ENCODE results near the gene NIPBL. TPM values are rescaled to one million over a fixed set of nuclear protein-coding genes. Genes with fewer than 3 reads are reported as not detected.
"Not testable (repeated sequence)": the region's sequence is repeated elsewhere in the genome, so short reads cannot be mapped to it uniquely, and the experiment has no call there.

NIPBL gene
- polyA plus RNA-seq, 2 donors = 10.9 to 16.1 TPM

GRCh38 chr5:36988396-36988795 lies 111.8 kb downstream of the NIPBL start:
- WGBS, 2 donors = 90 to 96% methylated on average over 1 of the region's 1 CpG

GRCh38 chr5:36998578-36998977 lies 122.0 kb downstream of the NIPBL start:
- no peaks in the 10 kb centered on the region for H3K27me3 ChIP-seq (ENCODE audit: control insufficient read depth in 1 of 2, insufficient read depth in 2 of 2, low read length in 2 of 2)
- no peak overlapping the region for H3K27ac ChIP-seq (ENCODE audit: low read depth in 2 of 2, low read length in 1 of 2)
- WGBS, 2 donors = 90 to 93% methylated on average over 1 of the region's 1 CpG
- no peaks in the 10 kb centered on the region for H3K9me3 ChIP-seq (ENCODE audit: control insufficient read depth in 2 of 2, insufficient read depth in 1 of 2, low read depth in 1 of 2, low read length in 1 of 2)
- peaks cover 0 to 5% of the 10 kb centered on the region in 2 donors for H3K36me3 ChIP-seq (ENCODE audit: control insufficient read depth in 2 of 2, insufficient read depth in 2 of 2, low read length in 1 of 2)
- H3K4me3 ChIP-seq (ENCODE audit: low read depth in 1 of 2, low read length in 2 of 2) = no peak overlapping the region
- no peaks in the 10 kb centered on the region for H3K4me1 ChIP-seq (ENCODE audit: control insufficient read depth in 2 of 2, insufficient read depth in 2 of 2, low read length in 1 of 2)

More at GRCh38 chr5:36988396-36988795, 111.8 kb downstream of the NIPBL start:
- Histone ChIP-seq H3K4me1 (ENCODE audit: control insufficient read depth in 2 of 2, insufficient read depth in 2 of 2, low read length in 1 of 2) (no peaks in the 10 kb centered on the region), H3K27ac (ENCODE audit: low read depth in 2 of 2, low read length in 1 of 2) (no peak overlapping the region), H3K9me3 (ENCODE audit: control insufficient read depth in 2 of 2, insufficient read depth in 1 of 2, low read depth in 1 of 2, low read length in 1 of 2) (no peaks in the 10 kb centered on the region), H3K36me3 (ENCODE audit: control insufficient read depth in 2 of 2, insufficient read depth in 2 of 2, low read length in 1 of 2) (peaks cover 0 to 2% of the 10 kb centered on the region in 2 donors), H3K27me3 (ENCODE audit: control insufficient read depth in 1 of 2, insufficient read depth in 2 of 2, low read length in 2 of 2) (no peaks in the 10 kb centered on the region), H3K4me3 (ENCODE audit: low read depth in 1 of 2, low read length in 2 of 2) (no peak overlapping the region)

GRCh38 chr5:37002176-37002751 lies 125.7 kb downstream of the NIPBL start:
- 92 to 95% methylated on average over 1 of the region's 1 CpG for WGBS, 2 donors
- Histone ChIP-seq H3K27me3 (ENCODE audit: control insufficient read depth in 1 of 2, insufficient read depth in 2 of 2, low read length in 2 of 2) (no peaks in the 10 kb centered on the region), H3K4me1 (ENCODE audit: control insufficient read depth in 2 of 2, insufficient read depth in 2 of 2, low read length in 1 of 2) (no peaks in the 10 kb centered on the region), H3K36me3 (ENCODE audit: control insufficient read depth in 2 of 2, insufficient read depth in 2 of 2, low read length in 1 of 2) (peaks cover 0 to 2% of the 10 kb centered on the region in 2 donors), H3K27ac (ENCODE audit: low read depth in 2 of 2, low read length in 1 of 2) (no peak overlapping the region), H3K9me3 (ENCODE audit: control insufficient read depth in 2 of 2, insufficient read depth in 1 of 2, low read depth in 1 of 2, low read length in 1 of 2) (no peaks in the 10 kb centered on the region), H3K4me3 (ENCODE audit: low read depth in 1 of 2, low read length in 2 of 2) (no peak overlapping the region)

GRCh38 chr5:37005252-37005651 lies 128.7 kb downstream of the NIPBL start:
- 70 to 71% methylated on average over 6 of the region's 6 CpGs for WGBS, 2 donors

GRCh38 chr5:37005946-37006540 lies 129.5 kb downstream of the NIPBL start:
- 46 to 56% methylated on average over 5 of the region's 5 CpGs for WGBS, 2 donors
- H3K36me3 ChIP-seq (ENCODE audit: control insufficient read depth in 2 of 2, insufficient read depth in 2 of 2, low read length in 1 of 2) = peaks cover 0 to 5% of the 10 kb centered on the region in 2 donors
- H3K27ac ChIP-seq (ENCODE audit: low read depth in 2 of 2, low read length in 1 of 2) = no peak overlapping the region
- H3K27me3 ChIP-seq (ENCODE audit: control insufficient read depth in 1 of 2, insufficient read depth in 2 of 2, low read length in 2 of 2) = no peaks in the 10 kb centered on the region
- no peak overlapping the region for H3K4me3 ChIP-seq (ENCODE audit: low read depth in 1 of 2, low read length in 2 of 2)
- no peaks in the 10 kb centered on the region for H3K4me1 ChIP-seq (ENCODE audit: control insufficient read depth in 2 of 2, insufficient read depth in 2 of 2, low read length in 1 of 2)
- no peaks in the 10 kb centered on the region for H3K9me3 ChIP-seq (ENCODE audit: control insufficient read depth in 2 of 2, insufficient read depth in 1 of 2, low read depth in 1 of 2, low read length in 1 of 2)

More at GRCh38 chr5:37005252-37005651, 128.7 kb downstream of the NIPBL start:
- H3K4me1 ChIP-seq (ENCODE audit: control insufficient read depth in 2 of 2, insufficient read depth in 2 of 2, low read length in 1 of 2) = no peaks in the 10 kb centered on the region
- no peaks in the 10 kb centered on the region for H3K27me3 ChIP-seq (ENCODE audit: control insufficient read depth in 1 of 2, insufficient read depth in 2 of 2, low read length in 2 of 2)
- no peaks in the 10 kb centered on the region for H3K9me3 ChIP-seq (ENCODE audit: control insufficient read depth in 2 of 2, insufficient read depth in 1 of 2, low read depth in 1 of 2, low read length in 1 of 2)
- H3K4me3 ChIP-seq (ENCODE audit: low read depth in 1 of 2, low read length in 2 of 2) = no peak overlapping the region
- peaks cover 0 to 5% of the 10 kb centered on the region in 2 donors for H3K36me3 ChIP-seq (ENCODE audit: control insufficient read depth in 2 of 2, insufficient read depth in 2 of 2, low read length in 1 of 2)
- no peak overlapping the region for H3K27ac ChIP-seq (ENCODE audit: low read depth in 2 of 2, low read length in 1 of 2)

GRCh38 chr5:37013181-37013580 lies 136.6 kb downstream of the NIPBL start:
- not testable (repeated sequence) for H3K36me3 ChIP-seq (ENCODE audit: control insufficient read depth in 2 of 2, insufficient read depth in 2 of 2, low read length in 1 of 2); H3K9me3 ChIP-seq (ENCODE audit: control insufficient read depth in 2 of 2, insufficient read depth in 1 of 2, low read depth in 1 of 2, low read length in 1 of 2); H3K27me3 ChIP-seq (ENCODE audit: control insufficient read depth in 1 of 2, insufficient read depth in 2 of 2, low read length in 2 of 2); H3K4me1 ChIP-seq (ENCODE audit: control insufficient read depth in 2 of 2, insufficient read depth in 2 of 2, low read length in 1 of 2); H3K4me3 ChIP-seq (ENCODE audit: low read depth in 1 of 2, low read length in 2 of 2); H3K27ac ChIP-seq (ENCODE audit: low read depth in 2 of 2, low read length in 1 of 2)
- WGBS, 2 donors = 97% methylated on average over 7 to 34 of the region's 34 CpGs

- H3K4me1 ChIP-seq (ENCODE audit: control insufficient read depth in 2 of 2, insufficient read depth in 2 of 2, low read length in 1 of 2) = no peaks in the 10 kb centered on the region
- H3K27ac ChIP-seq (ENCODE audit: low read depth in 2 of 2, low read length in 1 of 2) = no peak overlapping the region
- no peaks in the 10 kb centered on the region for H3K9me3 ChIP-seq (ENCODE audit: control insufficient read depth in 2 of 2, insufficient read depth in 1 of 2, low read depth in 1 of 2, low read length in 1 of 2)
- no peak overlapping the region for H3K4me3 ChIP-seq (ENCODE audit: low read depth in 1 of 2, low read length in 2 of 2)
- H3K36me3 ChIP-seq (ENCODE audit: control insufficient read depth in 2 of 2, insufficient read depth in 2 of 2, low read length in 1 of 2) = peaks cover 3 to 5% of the 10 kb centered on the region in 2 donors
- no peaks in the 10 kb centered on the region for H3K27me3 ChIP-seq (ENCODE audit: control insufficient read depth in 1 of 2, insufficient read depth in 2 of 2, low read length in 2 of 2)
These were observed 137.8 kb downstream of the NIPBL start for GRCh38 chr5:37014321-37014720.

GRCh38 chr5:37015795-37016666 lies 139.5 kb downstream of the NIPBL start:
- no peak overlapping the region for H3K4me3 ChIP-seq (ENCODE audit: low read depth in 1 of 2, low read length in 2 of 2)
- H3K36me3 ChIP-seq (ENCODE audit: control insufficient read depth in 2 of 2, insufficient read depth in 2 of 2, low read length in 1 of 2) = peaks cover 3 to 5% of the 10 kb centered on the region in 2 donors
- H3K27me3 ChIP-seq (ENCODE audit: control insufficient read depth in 1 of 2, insufficient read depth in 2 of 2, low read length in 2 of 2) = no peaks in the 10 kb centered on the region
- H3K4me1 ChIP-seq (ENCODE audit: control insufficient read depth in 2 of 2, insufficient read depth in 2 of 2, low read length in 1 of 2) = no peaks in the 10 kb centered on the region
- no peaks in the 10 kb centered on the region for H3K9me3 ChIP-seq (ENCODE audit: control insufficient read depth in 2 of 2, insufficient read depth in 1 of 2, low read depth in 1 of 2, low read length in 1 of 2)
- H3K27ac ChIP-seq (ENCODE audit: low read depth in 2 of 2, low read length in 1 of 2) = no peak overlapping the region
- 92 to 95% methylated on average over 2 of the region's 2 CpGs for WGBS, 2 donors

GRCh38 chr5:37028910-37029309 lies 152.3 kb downstream of the NIPBL start:
- Histone ChIP-seq H3K4me1 (ENCODE audit: control insufficient read depth in 2 of 2, insufficient read depth in 2 of 2, low read length in 1 of 2) (no peaks in the 10 kb centered on the region), H3K4me3 (ENCODE audit: low read depth in 1 of 2, low read length in 2 of 2) (no peak overlapping the region), H3K9me3 (ENCODE audit: control insufficient read depth in 2 of 2, insufficient read depth in 1 of 2, low read depth in 1 of 2, low read length in 1 of 2) (no peaks in the 10 kb centered on the region), H3K27ac (ENCODE audit: low read depth in 2 of 2, low read length in 1 of 2) (no peak overlapping the region), H3K27me3 (ENCODE audit: control insufficient read depth in 1 of 2, insufficient read depth in 2 of 2, low read length in 2 of 2) (no peaks in the 10 kb centered on the region), H3K36me3 (ENCODE audit: control insufficient read depth in 2 of 2, insufficient read depth in 2 of 2, low read length in 1 of 2) (no peaks in the 10 kb centered on the region)
- WGBS, 2 donors = 79 to 86% methylated on average over 1 of the region's 1 CpG

All from esophagus (tissue), 2 donors.